Measurements from ENCODE around the gene C17orf107.
A peak's percentile ranks its signal among the peaks of the same experiment; 100 is the strongest.
"Not testable (repeated sequence)": the region's sequence is repeated elsewhere in the genome, so short reads cannot be mapped to it uniquely, and the experiment has no call there.

C17orf107 gene

DNA sequence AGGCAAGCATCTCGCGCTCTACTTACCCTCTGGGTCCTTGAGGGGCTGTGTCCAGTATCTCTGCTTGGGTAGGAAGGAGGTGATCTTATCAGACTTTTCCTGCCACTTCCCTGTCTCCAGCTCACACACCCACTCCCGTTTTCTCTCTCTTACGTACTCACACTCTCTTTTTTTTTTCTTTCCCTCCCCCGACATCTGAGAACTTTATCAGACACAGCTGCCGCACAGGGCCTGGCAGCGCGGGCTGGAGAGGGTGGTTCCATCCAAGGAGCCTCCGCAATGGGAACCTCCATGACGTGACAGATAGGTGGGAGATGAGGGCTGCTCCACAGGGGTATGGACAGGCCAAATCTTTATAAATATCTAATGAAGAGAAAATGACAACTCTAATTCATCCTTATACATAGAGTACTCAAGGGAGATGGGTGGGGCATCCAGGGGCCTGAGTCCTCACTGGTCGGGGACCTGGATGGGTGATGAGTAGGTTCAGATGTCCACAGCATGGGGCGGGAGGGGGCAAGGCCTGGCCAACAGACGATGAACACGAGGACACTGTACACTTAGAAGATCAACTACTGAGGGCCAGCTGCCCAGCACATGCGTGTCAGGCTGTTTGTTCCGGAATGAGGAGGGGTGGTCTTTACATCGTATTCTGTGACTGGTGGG, 42.9 kb upstream of the C17orf107 start:
- no peak overlapping the region for H3K4me3 ChIP-seq (ENCODE audit: low read depth, low read length)
- TF ChIP-seq, protein P1, sequence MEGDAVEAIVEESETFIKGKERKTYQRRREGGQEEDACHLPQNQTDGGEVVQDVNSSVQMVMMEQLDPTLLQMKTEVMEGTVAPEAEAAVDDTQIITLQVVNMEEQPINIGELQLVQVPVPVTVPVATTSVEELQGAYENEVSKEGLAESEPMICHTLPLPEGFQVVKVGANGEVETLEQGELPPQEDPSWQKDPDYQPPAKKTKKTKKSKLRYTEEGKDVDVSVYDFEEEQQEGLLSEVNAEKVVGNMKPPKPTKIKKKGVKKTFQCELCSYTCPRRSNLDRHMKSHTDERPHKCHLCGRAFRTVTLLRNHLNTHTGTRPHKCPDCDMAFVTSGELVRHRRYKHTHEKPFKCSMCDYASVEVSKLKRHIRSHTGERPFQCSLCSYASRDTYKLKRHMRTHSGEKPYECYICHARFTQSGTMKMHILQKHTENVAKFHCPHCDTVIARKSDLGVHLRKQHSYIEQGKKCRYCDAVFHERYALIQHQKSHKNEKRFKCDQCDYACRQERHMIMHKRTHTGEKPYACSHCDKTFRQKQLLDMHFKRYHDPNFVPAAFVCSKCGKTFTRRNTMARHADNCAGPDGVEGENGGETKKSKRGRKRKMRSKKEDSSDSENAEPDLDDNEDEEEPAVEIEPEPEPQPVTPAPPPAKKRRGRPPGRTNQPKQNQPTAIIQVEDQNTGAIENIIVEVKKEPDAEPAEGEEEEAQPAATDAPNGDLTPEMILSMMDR (conservative IDR thresholded peaks at IDR 0.05; ENCODE audit: low read depth, low read length): no peak
- DNase-seq (ENCODE audit: low read depth): no peak

DNA sequence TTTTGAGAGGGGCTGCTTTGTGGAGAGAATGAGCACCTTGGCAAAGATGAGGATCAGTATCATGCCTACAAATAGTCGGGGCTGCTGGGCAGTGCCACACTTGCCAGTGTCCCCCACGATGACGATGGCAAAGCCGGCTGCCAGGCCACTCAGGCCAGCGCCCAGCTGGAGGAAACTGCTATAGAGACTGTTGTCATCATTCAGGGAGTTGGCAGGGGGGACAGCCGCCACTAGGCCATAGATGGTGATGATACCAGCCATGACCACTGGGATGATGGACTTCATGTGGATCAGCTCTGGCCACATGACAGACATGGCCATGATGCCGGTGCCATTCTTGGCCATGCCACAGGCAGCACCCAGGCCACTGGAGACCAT, 42.4 kb upstream of the C17orf107 start:
- no peak for DNase-seq (ENCODE audit: low read depth)
- no peak overlapping the region for H3K4me3 ChIP-seq (ENCODE audit: low read depth, low read length)
- TF ChIP-seq, protein P1 (conservative IDR thresholded peaks at IDR 0.05; ENCODE audit: low read depth, low read length): no peak

DNA sequence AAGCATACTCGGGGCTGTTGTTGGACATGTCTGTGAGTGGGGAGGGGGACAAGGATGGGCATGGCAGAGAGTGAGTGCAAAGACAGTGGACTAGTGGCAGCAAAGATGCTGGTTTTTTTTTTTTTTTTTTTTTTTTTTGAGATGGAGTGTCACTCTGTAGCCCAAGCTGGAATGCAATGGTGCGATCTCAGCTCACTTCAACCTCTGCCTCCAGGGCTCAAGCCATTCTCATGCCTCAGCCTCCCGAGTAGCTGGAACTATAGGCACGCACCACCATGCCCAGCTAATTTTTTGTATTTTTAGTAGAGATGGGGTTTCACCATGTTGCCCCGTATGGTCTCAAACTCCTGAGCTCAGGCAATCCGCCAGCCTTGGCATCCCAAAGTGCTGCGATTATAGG, 42.0 kb upstream of the C17orf107 start:
- not testable (repeated sequence) for H3K4me3 ChIP-seq (ENCODE audit: low read depth, low read length); DNase-seq (ENCODE audit: low read depth)

DNA sequence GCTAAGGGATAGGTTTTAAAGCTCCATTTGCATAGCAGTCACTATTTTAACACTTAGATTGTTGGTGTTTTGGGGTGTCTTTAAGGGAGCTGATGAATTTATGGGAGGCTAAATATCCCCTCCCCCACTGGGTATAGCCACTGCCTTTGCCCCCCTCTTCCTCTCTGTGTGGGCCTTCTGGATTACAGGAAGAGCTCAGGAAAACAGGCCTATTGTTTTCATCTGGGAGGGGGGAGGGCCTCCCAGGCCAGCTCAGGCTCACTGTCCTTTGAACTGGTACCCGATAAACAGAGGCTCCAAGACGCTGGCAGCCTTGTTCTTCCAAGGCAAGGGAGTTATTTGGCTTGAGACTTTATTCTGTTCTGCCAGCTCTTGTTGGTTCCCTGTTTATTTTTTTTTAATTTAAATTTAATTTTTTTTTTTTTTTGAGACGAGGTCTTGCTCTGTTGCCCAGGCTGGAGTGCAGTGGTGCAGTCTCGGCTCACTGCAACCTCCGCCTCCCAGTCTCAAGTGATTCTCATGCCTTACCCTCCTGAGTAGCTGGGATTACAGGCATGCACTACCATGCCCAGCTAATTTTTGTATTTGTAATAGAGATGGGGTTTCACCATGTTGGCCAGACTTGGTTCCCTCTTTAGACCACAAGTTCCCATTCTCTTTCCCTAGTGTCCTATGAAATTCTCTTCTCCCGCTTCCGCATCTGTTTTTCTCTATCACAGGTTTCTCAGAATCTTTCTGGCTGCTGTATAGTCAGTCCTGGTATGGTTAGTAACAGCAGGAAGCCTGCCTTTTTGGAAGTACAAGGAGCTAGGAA, 41.1 kb upstream of the C17orf107 start:
- no peak overlapping the region for H3K4me3 ChIP-seq (ENCODE audit: low read depth, low read length)
- DNase-seq (ENCODE audit: low read depth): no peak
- TF ChIP-seq, protein P1 (conservative IDR thresholded peaks at IDR 0.05; ENCODE audit: low read depth, low read length): no peak

DNA sequence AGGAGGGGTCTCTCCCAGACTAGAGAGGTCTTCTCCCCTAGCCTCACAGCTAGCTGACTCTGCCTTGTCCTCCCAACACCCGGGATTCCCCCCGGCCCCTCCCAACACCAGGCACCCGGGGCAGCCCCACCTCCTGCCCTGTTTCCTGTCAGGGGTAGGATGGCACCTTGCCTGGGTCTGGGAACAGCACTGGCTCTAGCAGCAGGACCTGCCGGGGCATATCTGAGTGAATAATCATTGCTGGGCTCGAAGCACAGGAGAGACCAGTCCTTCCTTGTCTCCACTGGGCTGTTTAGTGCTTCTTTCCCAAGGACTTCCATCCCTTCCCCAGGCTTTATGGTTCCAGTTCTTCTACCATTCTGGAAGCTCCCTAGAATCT, 40.5 kb upstream of the C17orf107 start:
- TF ChIP-seq, protein P1 (conservative IDR thresholded peaks at IDR 0.05; ENCODE audit: low read depth, low read length): no peak
- DNase-seq (ENCODE audit: low read depth): peak; percentile 36
- no peak overlapping the region for H3K4me3 ChIP-seq (ENCODE audit: low read depth, low read length)

DNA sequence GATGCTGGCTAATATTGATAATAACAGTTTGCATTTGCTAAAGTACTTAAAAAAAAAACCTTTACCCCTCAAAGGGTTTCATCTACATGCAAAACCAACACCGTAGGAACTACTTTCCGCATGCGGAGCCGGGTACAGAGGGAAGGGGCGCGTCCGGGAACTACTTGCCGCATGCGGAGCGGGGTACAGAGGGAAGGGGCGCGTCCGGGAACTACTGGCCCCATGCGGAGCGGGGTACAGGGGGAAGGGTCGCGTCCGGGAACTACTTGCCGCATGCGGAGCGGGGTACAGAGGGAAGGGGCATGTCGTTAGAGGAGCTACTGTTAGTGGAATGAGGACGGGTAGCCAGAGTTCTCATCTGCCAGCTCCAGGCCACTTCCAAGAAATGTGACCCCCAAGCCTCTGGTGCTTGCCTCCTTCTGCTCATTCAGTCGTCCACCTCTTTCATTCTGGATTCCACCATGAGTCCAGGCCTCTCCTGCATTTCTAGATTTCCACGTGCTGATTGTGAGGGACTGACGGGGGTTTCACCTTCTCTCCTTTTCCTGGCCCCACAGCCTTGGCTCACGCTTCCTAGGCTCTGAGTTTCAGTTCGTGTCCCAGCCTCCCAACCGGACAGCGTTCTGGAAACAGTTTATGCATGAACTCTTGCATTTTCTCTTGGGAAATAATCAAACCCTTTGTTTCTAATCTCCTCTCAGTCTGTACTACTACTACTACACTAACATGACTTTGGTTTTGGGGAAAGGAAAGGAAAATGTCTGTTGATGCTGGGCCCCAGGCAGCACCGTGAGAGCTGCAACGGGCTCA, 39.3 kb upstream of the C17orf107 start:
- no peak overlapping the region for H3K4me3 ChIP-seq (ENCODE audit: low read depth, low read length)
- DNase-seq (ENCODE audit: low read depth): no peak

DNA sequence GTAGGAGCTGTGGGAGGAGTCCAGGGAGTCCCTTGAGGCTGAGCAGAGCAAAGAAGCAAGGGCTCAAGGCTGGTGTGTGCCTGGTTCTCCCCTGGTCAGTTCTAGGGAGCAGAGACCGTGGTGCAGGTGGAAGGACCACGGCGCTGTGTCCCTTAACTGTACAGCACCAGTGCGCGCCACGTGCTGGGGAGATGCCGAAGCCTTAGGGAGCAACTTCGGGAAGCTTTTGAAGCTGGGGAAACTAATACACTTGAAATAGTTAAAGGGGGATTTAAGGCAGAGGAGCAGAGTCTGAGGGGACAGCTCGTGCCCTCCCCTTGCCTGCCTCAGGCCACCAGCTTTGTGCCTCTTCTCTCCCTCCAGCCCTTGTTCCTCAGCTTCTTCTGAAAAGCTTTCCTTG, 38.7 kb upstream of the C17orf107 start:
- TF ChIP-seq, protein P1 (conservative IDR thresholded peaks at IDR 0.05; ENCODE audit: low read depth, low read length): no peak
- H3K4me3 ChIP-seq (ENCODE audit: low read depth, low read length): no peak overlapping the region
- no peak for DNase-seq (ENCODE audit: low read depth)

More for the DNA sequence above, 39.3 kb upstream of the C17orf107 start:
- TF ChIP-seq, protein P1 (conservative IDR thresholded peaks at IDR 0.05; ENCODE audit: low read depth, low read length): no peak
